HG03342 (cell line): ENCODE measurements around the gene HSDL2.
"Not testable (repeated sequence)": the region's sequence is repeated elsewhere in the genome, so short reads cannot be mapped to it uniquely, and the experiment has no call there.

Experiments
- ATAC-seq: cut with Tn5 transposase; IDR thresholded peaks from one replicate; pipeline ENCODE4 v1.9.1; 2021; ENCODE audit warnings: mild to moderate bottlenecking, moderate library complexity; ENCODE audit not compliant: unreplicated experiment

The HSDL2 gene

GRCh38 chr9:112494153-112494552 lies 114.2 kb downstream of the HSDL2 start:
- ATAC-seq: no peak

GRCh38 chr9:112495614-112496013 lies 115.7 kb downstream of the HSDL2 start:
- ATAC-seq: no peak

GRCh38 chr9:112496074-112496722 lies 116.3 kb downstream of the HSDL2 start:
- no peak for ATAC-seq

- no peak for ATAC-seq
Measured at GRCh38 chr9:112500842-112501241, 120.9 kb downstream of the HSDL2 start.

GRCh38 chr9:112501287-112501686 lies 121.4 kb downstream of the HSDL2 start:
- no peak for ATAC-seq

GRCh38 chr9:112502175-112502946 lies 122.5 kb downstream of the HSDL2 start:
- no peak for ATAC-seq

- ATAC-seq: no peak
Measured at GRCh38 chr9:112503170-112503569, 123.3 kb downstream of the HSDL2 start.

- ATAC-seq: no peak
Measured at GRCh38 chr9:112505086-112505485, 125.2 kb downstream of the HSDL2 start.

- no peak for ATAC-seq
Measured at GRCh38 chr9:112505607-112506006, 125.7 kb downstream of the HSDL2 start.

- ATAC-seq: no peak
Measured at GRCh38 chr9:112506571-112506970, 126.7 kb downstream of the HSDL2 start.

- no peak for ATAC-seq
Measured at GRCh38 chr9:112507001-112507680, 127.2 kb downstream of the HSDL2 start.

GRCh38 chr9:112508377-112508776 lies 128.5 kb downstream of the HSDL2 start:
- no peak for ATAC-seq

GRCh38 chr9:112512377-112512776 lies 132.5 kb downstream of the HSDL2 start:
- ATAC-seq: not testable (repeated sequence)

- no peak for ATAC-seq
Measured at GRCh38 chr9:112516769-112517168, 136.9 kb downstream of the HSDL2 start.

GRCh38 chr9:112520069-112520468 lies 140.2 kb downstream of the HSDL2 start:
- no peak for ATAC-seq

GRCh38 chr9:112520656-112521055 lies 140.7 kb downstream of the HSDL2 start:
- ATAC-seq: no peak
